Measurements from ENCODE around the gene CAPN13.

CAPN13 gene

DNA sequence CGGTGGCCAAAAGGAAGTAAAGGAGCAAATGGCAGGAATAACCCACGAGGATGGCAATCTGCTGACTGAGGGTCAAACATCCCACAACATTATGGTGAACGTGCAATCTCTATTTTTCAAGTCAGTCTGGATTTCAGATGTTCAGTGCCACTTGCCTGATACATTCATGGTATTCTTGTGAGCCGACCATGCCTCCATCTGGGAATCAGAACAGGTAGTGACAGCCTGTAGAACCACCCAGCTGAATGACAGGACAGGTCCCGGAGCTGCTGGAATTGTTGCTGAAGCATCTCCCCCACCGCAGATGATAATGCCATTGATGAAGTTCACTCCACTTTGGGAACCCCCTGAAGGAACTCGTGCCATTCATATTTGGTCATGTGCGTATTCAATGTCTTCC, 123.2 kb downstream of the CAPN13 start:
- DNase-seq (ENCODE audit: low read depth): no peak
- H3K4me3 ChIP-seq (replicated peaks; ENCODE audit: low read depth, low read length): no peak overlapping the region
- TF ChIP-seq, protein P1, sequence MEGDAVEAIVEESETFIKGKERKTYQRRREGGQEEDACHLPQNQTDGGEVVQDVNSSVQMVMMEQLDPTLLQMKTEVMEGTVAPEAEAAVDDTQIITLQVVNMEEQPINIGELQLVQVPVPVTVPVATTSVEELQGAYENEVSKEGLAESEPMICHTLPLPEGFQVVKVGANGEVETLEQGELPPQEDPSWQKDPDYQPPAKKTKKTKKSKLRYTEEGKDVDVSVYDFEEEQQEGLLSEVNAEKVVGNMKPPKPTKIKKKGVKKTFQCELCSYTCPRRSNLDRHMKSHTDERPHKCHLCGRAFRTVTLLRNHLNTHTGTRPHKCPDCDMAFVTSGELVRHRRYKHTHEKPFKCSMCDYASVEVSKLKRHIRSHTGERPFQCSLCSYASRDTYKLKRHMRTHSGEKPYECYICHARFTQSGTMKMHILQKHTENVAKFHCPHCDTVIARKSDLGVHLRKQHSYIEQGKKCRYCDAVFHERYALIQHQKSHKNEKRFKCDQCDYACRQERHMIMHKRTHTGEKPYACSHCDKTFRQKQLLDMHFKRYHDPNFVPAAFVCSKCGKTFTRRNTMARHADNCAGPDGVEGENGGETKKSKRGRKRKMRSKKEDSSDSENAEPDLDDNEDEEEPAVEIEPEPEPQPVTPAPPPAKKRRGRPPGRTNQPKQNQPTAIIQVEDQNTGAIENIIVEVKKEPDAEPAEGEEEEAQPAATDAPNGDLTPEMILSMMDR (IDR thresholded peaks at IDR 0.05; ENCODE audit: low read length, missing control alignments): no peak

DNA sequence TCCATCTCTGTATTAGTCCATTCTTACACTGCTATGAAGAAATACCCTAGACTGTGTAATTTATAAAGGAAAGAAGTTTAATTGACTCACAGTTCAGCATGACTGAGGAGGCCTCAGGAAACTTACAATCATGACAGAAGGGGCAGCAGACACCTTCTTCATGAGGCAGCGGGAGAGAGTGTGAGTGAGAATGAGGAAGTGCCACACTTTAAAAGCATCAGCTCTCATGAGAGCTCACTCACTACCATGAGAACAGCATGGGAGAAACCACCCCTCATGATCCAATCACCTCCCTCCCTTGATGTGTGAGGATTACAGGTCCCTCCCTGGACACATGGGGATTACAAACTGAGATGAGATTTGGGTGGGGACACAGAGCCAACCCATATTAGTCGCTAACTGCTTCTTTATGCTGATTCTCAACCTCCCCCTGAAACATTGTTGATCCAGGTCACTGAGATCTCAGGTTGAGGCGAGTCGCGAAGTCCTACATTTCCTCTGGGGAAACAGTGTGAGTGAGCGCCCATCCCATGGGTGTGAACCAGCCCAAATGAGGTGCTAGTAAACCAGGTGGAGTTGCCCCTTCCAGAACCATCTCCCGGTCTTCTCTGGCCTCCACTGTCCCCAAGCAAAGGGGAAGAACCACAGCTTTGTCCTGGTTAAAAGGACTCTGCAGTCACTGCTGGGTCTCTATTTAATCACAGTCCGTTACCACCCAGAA, 123.8 kb downstream of the CAPN13 start:
- TF ChIP-seq, protein P1 (IDR thresholded peaks at IDR 0.05; ENCODE audit: low read length, missing control alignments): no peak
- no peak for DNase-seq (ENCODE audit: low read depth)
- H3K4me3 ChIP-seq (replicated peaks; ENCODE audit: low read depth, low read length): no peak overlapping the region

DNA sequence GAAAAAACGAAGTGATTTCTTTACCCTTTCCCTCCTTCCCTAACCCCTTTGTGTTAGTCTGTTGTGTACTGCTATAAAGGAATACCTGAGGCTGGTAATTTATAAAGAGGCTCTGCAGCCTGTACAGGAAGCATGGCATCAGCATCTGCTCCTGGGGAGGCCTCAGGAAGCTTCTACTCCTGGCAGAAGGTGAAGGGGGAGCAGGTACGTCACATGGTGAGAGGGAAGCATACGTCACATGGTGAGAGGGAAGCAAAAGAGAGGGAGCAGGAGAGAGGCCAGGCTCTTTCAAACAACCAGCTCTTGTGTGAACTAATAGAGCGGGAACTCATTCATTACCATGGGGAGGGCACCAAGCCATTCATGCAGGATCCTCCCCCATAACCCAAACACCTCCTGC, 126.2 kb downstream of the CAPN13 start:
- DNase-seq (ENCODE audit: low read depth): no peak
- H3K4me3 ChIP-seq (replicated peaks; ENCODE audit: low read depth, low read length): no peak overlapping the region
- TF ChIP-seq, protein P1 (IDR thresholded peaks at IDR 0.05; ENCODE audit: low read length, missing control alignments): no peak

DNA sequence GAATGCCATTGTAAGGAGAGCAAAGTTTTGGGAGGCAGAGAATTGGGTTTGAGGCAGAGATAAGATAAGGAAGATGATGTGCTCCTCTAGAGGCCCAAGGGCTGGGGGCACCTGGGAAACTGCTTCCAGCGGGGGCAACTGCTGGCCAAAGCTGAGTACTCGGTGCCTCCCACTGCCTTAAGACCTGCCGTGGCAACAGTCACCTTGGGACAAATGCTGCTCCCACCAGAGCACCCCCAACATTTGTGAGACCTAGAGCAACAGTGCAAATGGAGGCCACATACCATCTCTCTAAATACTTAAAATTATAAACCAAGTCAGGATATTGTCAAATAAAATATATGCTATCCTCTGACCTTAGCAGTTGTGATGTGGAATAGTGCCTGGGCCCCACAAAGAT, 127.1 kb downstream of the CAPN13 start:
- no peak for DNase-seq (ENCODE audit: low read depth)
- no peak overlapping the region for H3K4me3 ChIP-seq (replicated peaks; ENCODE audit: low read depth, low read length)
- TF ChIP-seq, protein P1 (IDR thresholded peaks at IDR 0.05; ENCODE audit: low read length, missing control alignments): no peak

DNA sequence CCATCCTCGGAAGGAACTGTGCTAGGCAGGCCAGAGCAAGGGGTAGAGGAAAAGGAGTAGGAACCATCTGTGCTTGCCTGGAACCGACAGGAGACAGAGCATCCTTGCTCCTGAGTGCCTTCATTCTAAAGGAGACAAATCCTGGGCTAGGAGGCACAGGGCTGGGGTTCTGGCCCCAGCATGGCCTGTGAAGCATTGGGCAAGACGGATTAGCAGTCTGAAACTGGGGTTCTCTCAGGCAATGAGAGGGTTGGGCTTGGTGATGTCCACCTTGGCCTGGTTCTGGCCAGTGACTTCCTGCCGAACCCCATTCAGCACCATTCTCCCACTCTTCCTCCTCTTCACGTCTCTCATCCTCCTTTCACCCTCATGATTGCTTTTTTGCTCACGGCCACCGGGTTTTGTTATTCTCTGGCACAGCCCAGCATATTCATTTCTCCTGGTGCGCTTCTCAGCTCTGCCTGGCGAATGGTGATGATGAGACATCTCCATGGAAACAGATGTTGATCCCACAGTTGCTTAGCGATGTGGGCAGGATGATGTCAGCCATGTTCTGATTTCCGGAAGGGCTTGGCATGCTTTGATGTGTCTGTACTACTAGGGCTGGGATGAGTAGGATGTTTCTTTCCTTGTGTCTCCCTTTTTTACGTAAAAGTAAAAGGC, 127.7 kb downstream of the CAPN13 start:
- DNase-seq (ENCODE audit: low read depth): peak; percentile 29
- H3K4me3 ChIP-seq (replicated peaks; ENCODE audit: low read depth, low read length): no peak overlapping the region
- TF ChIP-seq, protein P1 (IDR thresholded peaks at IDR 0.05; ENCODE audit: low read length, missing control alignments): no peak

DNA sequence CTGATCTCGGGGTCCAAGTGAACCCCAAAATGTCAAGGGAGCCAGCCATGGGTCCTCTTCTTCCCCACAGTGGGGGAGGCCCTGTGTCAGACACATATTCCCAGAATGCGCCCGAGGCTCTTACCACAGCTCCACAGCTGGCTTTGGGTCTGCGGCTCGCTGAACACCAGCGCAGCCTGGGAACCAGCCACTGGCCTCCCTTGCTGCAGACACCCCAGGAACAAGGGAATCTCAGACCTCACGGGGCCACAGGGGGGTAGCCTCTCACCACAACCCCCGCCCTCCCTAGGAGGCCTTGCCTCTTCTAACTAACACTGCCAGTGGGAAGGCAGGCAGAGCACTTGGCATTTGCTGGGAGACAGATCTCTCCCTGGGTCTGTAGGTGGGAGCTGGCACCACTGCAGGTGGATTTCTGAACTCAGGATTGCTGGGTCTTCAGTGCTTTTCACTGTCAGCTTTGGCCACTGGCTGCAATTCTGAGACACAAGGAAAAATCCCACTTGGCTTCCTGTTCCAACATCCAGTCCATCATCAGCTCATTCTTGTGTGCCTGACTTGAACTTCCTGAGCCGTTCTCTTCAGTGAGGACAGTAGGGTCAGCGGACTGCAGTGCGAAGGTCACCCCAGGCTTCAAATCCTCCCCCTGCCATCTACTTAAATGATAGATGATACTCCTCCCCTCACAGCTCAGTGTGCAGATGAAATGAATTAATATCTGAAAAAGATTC, 128.7 kb downstream of the CAPN13 start:
- DNase-seq (ENCODE audit: low read depth): no peak
- no peak overlapping the region for H3K4me3 ChIP-seq (replicated peaks; ENCODE audit: low read depth, low read length)
- TF ChIP-seq, protein P1 (IDR thresholded peaks at IDR 0.05; ENCODE audit: low read length, missing control alignments): no peak

Data from fibroblast of pulmonary artery (primary cell).